H1 (cell line): ENCODE measurements around the gene PLEKHO1.
A peak's percentile ranks its signal among the peaks of the same experiment; 100 is the strongest.

Experiments
- BRCA1 ChIP-seq: IDR thresholded peaks from 2 replicates; pipeline ENCODE4 v1.6.1; 2012; ENCODE audit warnings: low read depth, low read length, improper control_type of control experiment
- KDM4A ChIP-seq: IDR thresholded peaks from one replicate; pipeline ENCODE4 v1.7.1; 2012; ENCODE audit warnings: low read depth, mild to moderate bottlenecking, moderate library complexity, low read length, inconsistent platforms; ENCODE audit not compliant: severe bottlenecking
- POLR2AphosphoS5 ChIP-seq: IDR thresholded peaks from 2 replicates; pipeline ENCODE4 v1.6.1; 2011; ENCODE audit warnings: low read depth, low read length

GRCh38 chr1:150162862-150163706, 13.4 kb downstream of the PLEKHO1 start:
- TF ChIP-seq KDM4A (no peak), POLR2AphosphoS5 (peak; percentile 91), BRCA1 (no peak)
